GM21529 (cell line): ENCODE results near the gene LMTK2.

Experiments used
- ATAC-seq: cut with Tn5 transposase; IDR thresholded peaks from one replicate; pipeline ENCODE4 v1.9.1; 2021; ENCODE audit not compliant: unreplicated experiment

Gene LMTK2

GRCh38 chr7:98174334-98175259 lies 67.9 kb downstream of the LMTK2 start:
- ATAC-seq = no peak

- ATAC-seq = no peak
Observed at GRCh38 chr7:98175260-98175940, 68.7 kb downstream of the LMTK2 start.

- no peak for ATAC-seq
Observed at GRCh38 chr7:98177553-98177952, 70.9 kb downstream of the LMTK2 start.

GRCh38 chr7:98178321-98178720 lies 71.7 kb downstream of the LMTK2 start:
- ATAC-seq = no peak

- no peak for ATAC-seq
Observed at GRCh38 chr7:98178762-98179490, 72.3 kb downstream of the LMTK2 start.

GRCh38 chr7:98180751-98181150 lies 74.1 kb downstream of the LMTK2 start:
- ATAC-seq = no peak

- no peak for ATAC-seq
Observed at GRCh38 chr7:98185101-98185500, 78.4 kb downstream of the LMTK2 start.

GRCh38 chr7:98186452-98187137 lies 79.9 kb downstream of the LMTK2 start:
- no peak for ATAC-seq

GRCh38 chr7:98187138-98187502 lies 80.5 kb downstream of the LMTK2 start:
- no peak for ATAC-seq

- ATAC-seq = no peak
Observed at GRCh38 chr7:98189559-98189958, 82.9 kb downstream of the LMTK2 start.

GRCh38 chr7:98191668-98192431 lies 85.2 kb downstream of the LMTK2 start:
- ATAC-seq = no peak

- ATAC-seq = no peak
Observed at GRCh38 chr7:98192781-98193457, 86.3 kb downstream of the LMTK2 start.

- no peak for ATAC-seq
Observed at GRCh38 chr7:98193474-98194180, 87.0 kb downstream of the LMTK2 start.

- ATAC-seq = no peak
Observed at GRCh38 chr7:98194186-98194585, 87.5 kb downstream of the LMTK2 start.

- ATAC-seq = no peak
Observed at GRCh38 chr7:98194672-98195457, 88.2 kb downstream of the LMTK2 start.

- no peak for ATAC-seq
Observed at GRCh38 chr7:98196706-98197605, 90.3 kb downstream of the LMTK2 start.

GRCh38 chr7:98199131-98199530 lies 92.5 kb downstream of the LMTK2 start:
- ATAC-seq = no peak
